Loucy (cell line): ENCODE data around the gene TMEM18.
"Not testable (repeated sequence)": the region's sequence is repeated elsewhere in the genome, so short reads cannot be mapped to it uniquely, and the experiment has no call there.

Experiments
- H2AFZ ChIP-seq: fragments of 200-600 bp; sonication (generic); 2 replicates; pipeline ENCODE4 v1.6.0; 2016; ENCODE audit warnings: antibody characterized with exemption, mild to moderate bottlenecking, low read length, moderate library complexity
- H3F3A ChIP-seq: fragments of 200-600 bp; 2 replicates; pipeline ENCODE4 v1.6.0; 2016; ENCODE audit warnings: antibody characterized with exemption, low read depth, mild to moderate bottlenecking
- H3K27me3 ChIP-seq: fragments of 200-600 bp; sonication (generic); 2 replicates; pipeline ENCODE4 v1.6.1; 2014; ENCODE audit warnings: low read length, mild to moderate bottlenecking; ENCODE audit not compliant: insufficient read depth, poor library complexity, severe bottlenecking
- H3K36me3 ChIP-seq: fragments of 200-600 bp; sonication (generic); 2 replicates; pipeline ENCODE4 v1.6.1; 2016; ENCODE audit warnings: low read length; ENCODE audit not compliant: insufficient read depth
- H3K4me1 ChIP-seq: fragments of 200-600 bp; sonication (generic); 2 replicates; pipeline ENCODE4 v1.5.1; 2014; ENCODE audit warnings: low read length, mild to moderate bottlenecking; ENCODE audit not compliant: insufficient read depth, poor library complexity, severe bottlenecking
- H3K4me2 ChIP-seq: fragments of 200-600 bp; sonication (generic); 2 replicates; pipeline ENCODE4 v1.6.0; 2014; ENCODE audit warnings: antibody characterized with exemption, low read length, low read depth, mild to moderate bottlenecking; ENCODE audit not compliant: poor library complexity, severe bottlenecking
- H3K4me3 ChIP-seq: fragments of 200-600 bp; sonication (generic); 2 replicates; pipeline ENCODE4 v1.5.1; 2014; ENCODE audit warnings: low read length, mild to moderate bottlenecking, mixed read lengths; ENCODE audit not compliant: poor library complexity, severe bottlenecking
- H3K79me2 ChIP-seq: fragments of 200-600 bp; sonication (generic); 2 replicates; pipeline ENCODE4 v1.6.1; 2014; ENCODE audit warnings: low read length; ENCODE audit not compliant: insufficient read depth
- H3K9ac ChIP-seq: fragments of 200-600 bp; sonication (generic); 2 replicates; pipeline ENCODE4 v1.6.0; 2014; ENCODE audit warnings: mild to moderate bottlenecking, low read depth, low read length, moderate library complexity; ENCODE audit not compliant: poor library complexity, severe bottlenecking
- H3K9me2 ChIP-seq: fragments of 200-600 bp; sonication (generic); replicated peaks from 2 replicates; pipeline ENCODE4 v1.6.1; 2016; ENCODE audit warnings: low read depth, low read length, mixed read lengths
- H3K9me3 ChIP-seq: fragments of 200-600 bp; sonication (generic); 2 replicates; pipeline ENCODE4 v1.6.1; 2014; ENCODE audit warnings: mild to moderate bottlenecking, antibody characterized with exemption, low read length, low read depth; ENCODE audit not compliant: insufficient read depth
- H4K20me1 ChIP-seq: fragments of 200-600 bp; sonication (generic); 2 replicates; pipeline ENCODE4 v1.6.0; 2014; ENCODE audit warnings: antibody characterized with exemption, low read length, mild to moderate bottlenecking; ENCODE audit not compliant: insufficient read depth, poor library complexity, severe bottlenecking
- EZH2phosphoT487 ChIP-seq: fragments of 200-600 bp; IDR thresholded peaks from 2 replicates; pipeline ENCODE4 v1.6.1; 2018; ENCODE audit warnings: antibody characterized with exemption, mild to moderate bottlenecking, moderate library complexity, borderline replicate concordance
- TF ChIP-seq, protein P1 (sequence below): fragments of 200-600 bp; sonication (generic); conservative IDR thresholded peaks from 2 replicates; pipeline ENCODE4 v1.5.1; 2014; ENCODE audit warnings: mild to moderate bottlenecking, antibody characterized with exemption, low read length

The TMEM18 gene

DNA sequence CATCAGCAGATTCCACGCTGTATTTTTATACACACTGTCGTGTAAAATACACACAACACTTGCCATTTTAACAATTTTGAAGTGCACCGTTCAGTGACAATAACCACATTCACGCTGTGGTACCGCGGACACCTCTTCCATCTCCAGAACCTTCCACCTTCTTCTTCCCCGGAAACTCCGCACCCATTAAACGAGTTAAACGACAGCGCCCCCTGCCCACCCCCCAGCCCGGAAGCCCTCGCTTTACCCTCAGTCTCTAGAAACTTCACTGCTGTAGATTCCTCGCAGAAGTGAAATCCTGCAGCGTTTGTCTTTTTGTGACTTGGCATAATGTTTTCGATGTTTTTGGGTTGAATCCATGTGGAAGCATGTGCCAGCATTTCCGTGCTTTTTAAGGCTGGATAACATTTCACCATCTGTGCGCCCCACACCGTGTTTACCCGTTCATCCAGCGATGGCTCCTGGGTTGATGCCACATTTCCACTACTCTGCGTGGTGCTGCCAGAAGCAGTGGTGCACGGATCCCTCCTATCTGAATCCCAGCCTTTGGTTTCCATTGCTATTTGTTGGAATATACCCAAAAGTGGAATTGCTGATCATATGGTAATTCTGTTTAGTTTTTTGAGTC, 32.0 kb upstream of the TMEM18 start:
- Histone ChIP-seq H2AFZ (no peak overlapping the region), H3K27me3 (no peaks in the 10 kb centered on the region), H3K9me2 (no peaks in the 10 kb centered on the region), H3K4me2 (no peak overlapping the region), H3K79me2 (no peaks in the 10 kb centered on the region), H3K9me3 (no peaks in the 10 kb centered on the region), H3K9ac (no peak overlapping the region), H4K20me1 (no peaks in the 10 kb centered on the region), H3K4me3 (no peak overlapping the region), H3F3A (no peaks in the 10 kb centered on the region), H3K36me3 (no peaks in the 10 kb centered on the region), H3K4me1 (peaks cover under 1% of the 10 kb centered on the region)
- TF ChIP-seq, protein P1, sequence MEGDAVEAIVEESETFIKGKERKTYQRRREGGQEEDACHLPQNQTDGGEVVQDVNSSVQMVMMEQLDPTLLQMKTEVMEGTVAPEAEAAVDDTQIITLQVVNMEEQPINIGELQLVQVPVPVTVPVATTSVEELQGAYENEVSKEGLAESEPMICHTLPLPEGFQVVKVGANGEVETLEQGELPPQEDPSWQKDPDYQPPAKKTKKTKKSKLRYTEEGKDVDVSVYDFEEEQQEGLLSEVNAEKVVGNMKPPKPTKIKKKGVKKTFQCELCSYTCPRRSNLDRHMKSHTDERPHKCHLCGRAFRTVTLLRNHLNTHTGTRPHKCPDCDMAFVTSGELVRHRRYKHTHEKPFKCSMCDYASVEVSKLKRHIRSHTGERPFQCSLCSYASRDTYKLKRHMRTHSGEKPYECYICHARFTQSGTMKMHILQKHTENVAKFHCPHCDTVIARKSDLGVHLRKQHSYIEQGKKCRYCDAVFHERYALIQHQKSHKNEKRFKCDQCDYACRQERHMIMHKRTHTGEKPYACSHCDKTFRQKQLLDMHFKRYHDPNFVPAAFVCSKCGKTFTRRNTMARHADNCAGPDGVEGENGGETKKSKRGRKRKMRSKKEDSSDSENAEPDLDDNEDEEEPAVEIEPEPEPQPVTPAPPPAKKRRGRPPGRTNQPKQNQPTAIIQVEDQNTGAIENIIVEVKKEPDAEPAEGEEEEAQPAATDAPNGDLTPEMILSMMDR, result no peak
- TF ChIP-seq EZH2phosphoT487, result no peak

DNA sequence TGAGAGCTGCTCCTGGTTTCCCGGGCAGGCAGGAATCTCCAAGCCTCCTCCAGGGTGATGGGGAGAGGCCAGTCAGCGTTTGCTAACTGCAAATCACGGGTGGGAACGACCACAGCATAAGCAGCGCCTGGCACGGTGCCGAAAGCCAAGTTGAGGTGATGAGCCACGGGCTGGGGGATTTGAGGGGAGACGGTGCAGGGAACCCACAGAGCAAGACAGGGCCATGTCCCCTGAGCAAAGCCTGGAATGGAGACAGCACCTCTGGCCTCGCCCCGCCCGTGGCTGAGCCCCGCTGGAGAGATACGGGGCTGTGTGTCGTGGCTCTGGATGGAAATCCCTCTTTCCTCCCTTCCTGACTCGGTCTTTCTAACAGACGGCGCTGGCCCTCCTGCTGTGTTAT, 31.5 kb upstream of the TMEM18 start:
- Histone ChIP-seq H3K79me2 (no peaks in the 10 kb centered on the region), H3K9me3 (no peaks in the 10 kb centered on the region), H3K4me2 (no peak overlapping the region), H4K20me1 (no peaks in the 10 kb centered on the region), H3K4me1 (no peaks in the 10 kb centered on the region), H3K4me3 (no peak overlapping the region), H3K27me3 (no peaks in the 10 kb centered on the region), H3K9ac (no peak overlapping the region), H2AFZ (no peak overlapping the region), H3K36me3 (no peaks in the 10 kb centered on the region), H3K9me2 (no peaks in the 10 kb centered on the region), H3F3A (no peaks in the 10 kb centered on the region)
- TF ChIP-seq, protein P1, result no peak

DNA sequence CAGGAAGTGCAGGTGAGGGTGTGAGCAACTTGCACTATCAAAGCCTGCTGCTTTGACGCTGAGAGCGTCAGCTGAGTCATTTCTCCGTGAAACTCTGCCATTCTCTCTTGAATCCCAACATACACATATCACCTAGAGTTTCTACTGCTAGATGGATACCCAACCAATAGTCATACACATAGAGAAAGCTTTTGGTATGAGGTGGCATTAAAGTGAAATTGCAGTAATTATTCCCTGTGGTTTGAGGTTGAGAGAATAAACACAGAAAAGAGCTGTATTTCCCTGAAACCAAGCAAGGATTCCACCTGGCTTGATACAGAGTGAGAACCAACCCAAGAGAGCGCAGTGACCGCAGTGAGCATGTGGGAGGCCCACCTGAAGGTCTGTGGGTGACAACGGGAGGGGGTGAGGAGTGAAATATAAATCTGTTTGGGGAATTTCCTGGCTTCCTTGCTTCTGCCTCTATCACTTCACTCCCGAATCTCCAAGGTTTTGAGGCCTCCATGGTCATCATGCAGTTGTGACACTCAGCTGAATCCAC, 28.8 kb upstream of the TMEM18 start:
- H3K27me3 ChIP-seq, result no peaks in the 10 kb centered on the region
- no peak overlapping the region for H3K9ac ChIP-seq
- no peak overlapping the region for H2AFZ ChIP-seq
- H3K79me2 ChIP-seq, result no peaks in the 10 kb centered on the region
- no peaks in the 10 kb centered on the region for H3K36me3 ChIP-seq
- H3K9me2 ChIP-seq, result no peaks in the 10 kb centered on the region
- no peaks in the 10 kb centered on the region for H3F3A ChIP-seq
- no peak overlapping the region for H3K4me3 ChIP-seq
- H4K20me1 ChIP-seq, result no peaks in the 10 kb centered on the region
- no peak for TF ChIP-seq EZH2phosphoT487
- TF ChIP-seq, protein P1, result no peak
- H3K4me1 ChIP-seq, result no peaks in the 10 kb centered on the region
- H3K4me2 ChIP-seq, result no peak overlapping the region
- H3K9me3 ChIP-seq, result no peaks in the 10 kb centered on the region

DNA sequence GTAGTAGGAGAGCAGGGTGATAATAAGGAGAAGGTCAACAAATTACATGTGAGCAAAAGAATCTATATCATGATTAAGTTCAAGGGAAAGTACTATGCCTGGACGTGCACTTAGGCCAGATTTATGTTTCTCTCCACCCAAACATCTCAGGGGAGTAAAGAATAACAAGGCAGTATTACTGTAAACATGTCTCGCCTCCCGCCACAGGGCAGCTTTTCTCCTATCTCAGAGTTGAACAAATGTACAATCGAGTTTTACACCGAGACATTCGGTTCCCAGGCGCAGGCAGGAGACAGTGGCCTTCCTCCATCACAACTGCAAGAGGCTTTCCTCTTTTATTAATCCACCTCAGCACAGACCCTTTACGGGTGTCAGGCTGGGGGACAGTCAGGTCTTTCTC, 25.6 kb upstream of the TMEM18 start:
- H3K36me3 ChIP-seq, H3K4me3 ChIP-seq, H3K79me2 ChIP-seq, H3K9me3 ChIP-seq, H3K9me2 ChIP-seq, H3K4me1 ChIP-seq, H4K20me1 ChIP-seq, H3K27me3 ChIP-seq, H2AFZ ChIP-seq, H3K9ac ChIP-seq, H3K4me2 ChIP-seq, H3F3A ChIP-seq: not testable (repeated sequence)
